Brain microvascular endothelial cell (primary cell): ENCODE data around the gene DCAKD.

Source experiments
- DNase-seq: peaks from one replicate; pipeline ENCODE4 v3.0.0-alpha.2; 2020
- H3K27ac ChIP-seq: fragments of 250-450 bp; sonication (Bioruptor Pico); 2 replicates; pipeline ENCODE4 v1.5.1; 2020; ENCODE audit warnings: mild to moderate bottlenecking, moderate library complexity
- H3K27me3 ChIP-seq: fragments of 250-450 bp; sonication (Bioruptor Pico); replicated peaks from 2 replicates; pipeline ENCODE4 v1.5.1; 2020; ENCODE audit warnings: mild to moderate bottlenecking
- H3K36me3 ChIP-seq: fragments of 250-450 bp; sonication (Bioruptor Pico); replicated peaks from 2 replicates; pipeline ENCODE4 v1.5.1; 2020; ENCODE audit warnings: mild to moderate bottlenecking
- H3K4me3 ChIP-seq: 2 replicates; pipeline ENCODE4 v1.5.1; 2011; ENCODE audit warnings: low read depth, mild to moderate bottlenecking, control low read depth, low read length, moderate library complexity
- in situ Hi-C: cut with HindIII; loops from 2 replicates; pipeline ENCODE4 v1.10.0; 2017; ENCODE audit warnings: low sequenced_read_pairs, low pct_ligation_motif_present
- TF ChIP-seq, protein P1 (sequence below): IDR thresholded peaks from 2 replicates; pipeline ENCODE4 v1.5.1; 2011; ENCODE audit warnings: low read depth, mild to moderate bottlenecking, moderate library complexity, low read length, control low read depth, inconsistent platforms; ENCODE audit errors: missing control alignments

Gene DCAKD

DNA sequence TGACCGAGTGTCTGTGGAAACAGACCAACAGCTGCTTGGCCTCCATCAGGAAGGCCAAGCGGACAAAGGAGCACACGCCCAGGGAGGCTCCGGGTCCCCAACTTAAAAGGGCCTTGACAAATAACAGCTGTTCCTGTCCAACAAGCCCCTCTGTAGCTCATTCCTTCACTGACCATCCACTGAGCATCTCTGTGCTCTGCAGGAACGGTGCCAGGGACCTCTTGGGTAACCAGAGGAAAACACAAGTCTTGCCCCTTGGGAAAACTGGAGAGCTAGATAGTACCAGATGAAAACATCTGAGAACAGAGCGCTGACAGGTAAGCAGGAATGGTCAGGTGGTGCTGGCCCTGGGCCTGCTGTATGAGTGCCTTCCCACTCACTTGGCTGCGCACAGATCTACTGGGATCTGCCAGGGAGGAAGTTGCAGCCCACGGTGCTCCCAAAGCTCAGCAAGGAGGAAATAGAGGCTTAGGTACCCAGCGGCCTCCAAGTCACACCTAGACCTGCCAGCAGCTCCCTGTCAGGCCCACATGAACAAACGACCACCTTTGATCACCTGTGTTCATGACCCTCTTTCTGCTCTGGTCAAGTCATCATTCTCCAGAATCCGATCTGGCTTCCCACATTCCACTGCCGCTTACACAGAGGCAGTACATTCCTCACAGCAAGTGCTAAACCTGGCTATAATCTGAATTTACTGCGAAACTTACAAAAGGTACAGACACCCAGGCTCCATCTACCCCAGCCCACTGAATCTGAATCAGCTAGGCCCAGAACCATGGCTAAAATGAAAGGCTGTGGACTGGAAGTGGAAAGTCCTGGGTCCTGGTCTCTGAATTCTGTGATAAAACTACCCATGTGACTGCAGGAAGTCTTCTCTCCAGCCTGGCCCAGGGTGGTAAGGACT lies 12.5 kb downstream of the DCAKD start:
- H3K4me3 ChIP-seq = no peak overlapping the region
- H3K27ac ChIP-seq = no peak overlapping the region
- peaks cover 8% of the 10 kb centered on the region for H3K36me3 ChIP-seq
- DNase-seq = no peak
- TF ChIP-seq, protein P1, sequence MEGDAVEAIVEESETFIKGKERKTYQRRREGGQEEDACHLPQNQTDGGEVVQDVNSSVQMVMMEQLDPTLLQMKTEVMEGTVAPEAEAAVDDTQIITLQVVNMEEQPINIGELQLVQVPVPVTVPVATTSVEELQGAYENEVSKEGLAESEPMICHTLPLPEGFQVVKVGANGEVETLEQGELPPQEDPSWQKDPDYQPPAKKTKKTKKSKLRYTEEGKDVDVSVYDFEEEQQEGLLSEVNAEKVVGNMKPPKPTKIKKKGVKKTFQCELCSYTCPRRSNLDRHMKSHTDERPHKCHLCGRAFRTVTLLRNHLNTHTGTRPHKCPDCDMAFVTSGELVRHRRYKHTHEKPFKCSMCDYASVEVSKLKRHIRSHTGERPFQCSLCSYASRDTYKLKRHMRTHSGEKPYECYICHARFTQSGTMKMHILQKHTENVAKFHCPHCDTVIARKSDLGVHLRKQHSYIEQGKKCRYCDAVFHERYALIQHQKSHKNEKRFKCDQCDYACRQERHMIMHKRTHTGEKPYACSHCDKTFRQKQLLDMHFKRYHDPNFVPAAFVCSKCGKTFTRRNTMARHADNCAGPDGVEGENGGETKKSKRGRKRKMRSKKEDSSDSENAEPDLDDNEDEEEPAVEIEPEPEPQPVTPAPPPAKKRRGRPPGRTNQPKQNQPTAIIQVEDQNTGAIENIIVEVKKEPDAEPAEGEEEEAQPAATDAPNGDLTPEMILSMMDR = no peak
- no peaks in the 10 kb centered on the region for H3K27me3 ChIP-seq
- in situ Hi-C loops = no loop called here

DNA sequence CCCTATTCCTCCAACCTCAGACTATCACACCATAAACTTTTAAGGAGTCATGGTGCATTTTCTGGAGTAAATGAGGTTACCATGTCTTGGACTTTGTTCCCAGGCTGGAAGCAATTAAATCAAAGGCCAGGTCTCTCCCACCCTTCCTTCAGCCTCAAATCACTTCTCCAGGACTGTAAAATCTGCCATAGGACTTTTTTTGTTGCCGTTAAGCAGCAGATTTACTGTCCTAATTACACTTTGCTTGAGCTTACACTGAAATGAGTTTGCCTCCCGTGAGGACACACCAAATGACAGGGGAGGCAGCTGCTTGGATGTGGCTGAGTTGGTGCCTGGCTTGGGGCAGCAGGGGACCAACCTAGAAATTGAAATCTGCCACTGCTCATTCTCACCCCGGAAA lies 14.7 kb downstream of the DCAKD start:
- TF ChIP-seq, protein P1 = no peak
- Histone ChIP-seq H3K27me3 (no peaks in the 10 kb centered on the region), H3K36me3 (peaks cover 10% of the 10 kb centered on the region), H3K4me3 (no peak overlapping the region), H3K27ac (no peak overlapping the region)
- no peak for DNase-seq
- in situ Hi-C loops = no loop called here

DNA sequence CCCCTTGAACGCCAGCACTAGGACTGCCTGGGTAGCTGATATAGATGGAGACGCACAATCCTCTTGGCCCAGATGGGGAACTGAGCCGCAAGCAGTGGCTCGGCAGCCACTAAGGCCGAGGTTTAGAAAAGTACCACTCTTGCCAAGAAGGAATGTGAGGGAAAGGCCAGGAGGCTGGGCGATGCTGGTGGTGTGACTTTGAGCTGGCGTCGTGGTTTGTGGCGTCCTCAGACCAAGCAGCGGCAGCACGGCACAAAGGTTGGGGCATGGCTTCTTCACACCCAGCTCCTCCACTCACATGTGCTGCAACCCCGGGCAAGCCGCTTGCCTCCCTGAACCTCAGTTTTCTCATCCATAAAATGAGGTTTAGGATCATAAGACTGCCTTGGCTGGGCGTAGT lies 15.6 kb downstream of the DCAKD start:
- Histone ChIP-seq H3K4me3 (no peak overlapping the region), H3K27ac (no peak overlapping the region), H3K27me3 (no peaks in the 10 kb centered on the region), H3K36me3 (peaks cover 12% of the 10 kb centered on the region)
- in situ Hi-C loops = no loop called here
- TF ChIP-seq, protein P1 = no peak
- DNase-seq = no peak

DNA sequence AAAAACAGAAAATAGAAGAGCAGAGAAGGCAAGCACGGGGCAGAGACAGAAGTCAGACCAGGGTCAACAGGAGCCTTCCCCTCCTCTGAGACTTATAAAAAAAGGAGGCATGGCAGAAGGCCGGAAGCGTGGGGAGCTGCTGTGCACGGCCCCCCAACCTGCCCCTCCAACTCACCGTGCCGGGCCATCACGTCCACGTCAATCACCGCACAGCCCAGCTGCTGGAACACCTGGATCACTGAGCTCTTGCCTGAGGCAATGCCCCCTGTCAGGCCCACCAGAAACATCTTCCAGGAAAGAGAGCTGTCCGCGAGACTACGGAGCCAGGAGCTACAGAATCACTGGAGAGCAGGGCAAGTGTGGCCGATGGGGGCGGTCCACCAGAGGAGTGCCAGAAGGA lies 16.8 kb downstream of the DCAKD start:
- H3K4me3 ChIP-seq = no peak overlapping the region
- in situ Hi-C loops = no loop called here
- peaks cover 21% of the 10 kb centered on the region for H3K36me3 ChIP-seq
- no peak overlapping the region for H3K27ac ChIP-seq
- no peaks in the 10 kb centered on the region for H3K27me3 ChIP-seq
- no peak for DNase-seq
- TF ChIP-seq, protein P1 = no peak

DNA sequence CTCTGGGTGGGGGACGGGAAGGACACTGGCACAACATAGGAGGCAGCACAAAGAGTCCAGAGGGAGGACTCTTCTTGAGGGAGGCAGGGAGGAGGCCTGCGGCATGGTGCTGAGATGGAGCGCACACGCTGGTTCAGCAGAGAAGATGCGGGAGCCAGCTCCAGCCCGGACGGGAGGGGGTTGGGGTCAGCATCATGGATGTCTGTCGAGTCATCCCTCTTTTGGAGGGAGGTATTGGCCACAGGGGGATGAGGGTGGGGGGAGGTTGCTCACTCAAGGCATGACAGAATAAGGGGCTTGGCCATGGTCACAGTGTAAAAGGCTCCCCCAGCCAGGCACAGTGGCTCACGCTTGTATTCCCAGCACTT lies 19.3 kb downstream of the DCAKD start:
- H3K27me3 ChIP-seq = no peaks in the 10 kb centered on the region
- no peak overlapping the region for H3K27ac ChIP-seq
- no peak for DNase-seq
- in situ Hi-C loops = no loop called here
- TF ChIP-seq, protein P1 = no peak
- no peak overlapping the region for H3K4me3 ChIP-seq
- H3K36me3 ChIP-seq = peaks cover 25% of the 10 kb centered on the region
